Thymus (tissue), 11 donors: ENCODE results near the gene CASP2. TPM values are rescaled to one million over a fixed set of nuclear protein-coding genes. Genes with fewer than 3 reads are reported as not detected.
A peak's percentile ranks its signal among the peaks of the same experiment; 100 is the strongest.

ENCODE experiments used
- DNase-seq, 9 donors: peaks; one replicate each; pipeline ENCODE4 v3.0.0-alpha.2; 2013; ENCODE audit warnings: low spot score in 9 of 9, low read depth in 6 of 9, missing footprints in 1 of 9
- H3K27ac ChIP-seq, 2 donors: one replicate each; pipeline ENCODE4 v1.5.1; 2013; ENCODE audit warnings: control low read depth in 1 of 2, low read depth in 1 of 2, low read length in 1 of 2, mild to moderate bottlenecking in 1 of 2, moderate library complexity in 1 of 2
- H3K27me3 ChIP-seq, 2 donors: one replicate each; pipeline ENCODE4 v1.5.1; 2013; ENCODE audit warnings: low read length in 1 of 2; ENCODE audit not compliant: control insufficient read depth in 2 of 2, insufficient read depth in 1 of 2
- H3K36me3 ChIP-seq, 2 donors: one replicate each; pipeline ENCODE4 v1.5.1; 2013; ENCODE audit warnings: low read length in 1 of 2, mild to moderate bottlenecking in 1 of 2, moderate library complexity in 1 of 2; ENCODE audit not compliant: control insufficient read depth in 2 of 2, insufficient read depth in 2 of 2
- H3K4me1 ChIP-seq, 2 donors: one replicate each; pipeline ENCODE4 v1.5.1; 2013; ENCODE audit warnings: low read length in 2 of 2; ENCODE audit not compliant: control insufficient read depth in 2 of 2, insufficient read depth in 2 of 2
- H3K4me3 ChIP-seq, 2 donors: one replicate each; pipeline ENCODE4 v1.5.1; 2013; ENCODE audit warnings: low read length in 2 of 2, control low read depth in 1 of 2, mild to moderate bottlenecking in 1 of 2
- H3K9me3 ChIP-seq, 2 donors: one replicate each; pipeline ENCODE4 v1.5.1; 2013; ENCODE audit warnings: low read length in 1 of 2, mild to moderate bottlenecking in 1 of 2; ENCODE audit not compliant: control insufficient read depth in 2 of 2, insufficient read depth in 1 of 2
- WGBS: extraction: QIAGEN DNeasy Blood & Tissue Kit; methylation state at CpG from one replicate; pipeline ENCODE4 v1.1.7; 2013; 5-methylcytosine and 5-hydroxymethylcytosine counted together
- polyA plus RNA-seq: library from polyadenylated mRNA; stranded (reverse); fragments of 200-250 nt; gene quantifications from one replicate; pipeline ENCODE4 v1.2.3, GENCODE V29; 2013
- total RNA-seq: library from RNA; stranded (reverse); fragments of 120-200 nt; gene quantifications from one replicate; pipeline ENCODE4 v1.2.4, GENCODE V29; 2013
- donor health status: healthy.

Gene CASP2
- total and polyA plus RNA-seq, 2 donors: 17.5 to 18.6 TPM

DNA sequence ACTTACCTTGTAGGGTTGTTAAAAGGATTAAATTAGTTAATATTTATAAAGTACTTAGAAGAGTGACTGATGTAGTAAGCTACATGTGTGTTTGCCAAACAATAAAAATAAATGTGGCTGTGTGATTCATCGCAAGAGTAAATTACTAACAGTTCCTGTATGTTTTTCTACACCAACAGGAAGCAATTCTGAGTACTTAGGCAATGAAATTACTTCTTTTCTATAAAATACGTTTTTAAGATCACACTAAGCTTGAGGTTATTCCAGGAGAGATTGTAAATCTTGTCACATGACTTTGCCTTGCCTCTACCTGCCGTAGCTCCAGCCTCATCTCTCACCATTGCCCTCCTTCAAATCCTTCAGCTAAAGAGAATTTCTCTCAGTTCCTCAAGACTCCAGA, 43.0 kb upstream of the CASP2 start:
- 55% methylated on average over 3 of the region's 3 CpGs for WGBS
- H3K27ac ChIP-seq: no peak overlapping the region

DNA sequence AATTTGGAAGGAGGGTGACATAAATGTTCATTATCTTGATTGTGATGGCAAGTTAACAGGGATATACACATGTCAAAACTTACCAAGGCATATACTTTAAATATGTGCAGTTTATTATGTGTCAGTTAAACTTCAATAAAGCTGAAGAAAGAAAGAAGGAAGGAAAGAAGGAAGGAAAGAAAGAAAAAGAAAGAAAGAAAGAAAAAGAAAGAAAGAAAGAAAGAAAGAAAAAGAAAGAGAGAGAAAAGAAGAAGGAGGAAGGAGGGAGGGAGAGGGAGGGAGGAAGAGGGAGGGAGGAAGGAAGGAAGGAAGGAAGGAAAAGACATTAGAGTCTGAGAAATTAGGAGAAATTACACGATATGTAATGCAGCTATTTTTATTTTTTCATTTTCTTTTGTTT, 40.8 kb upstream of the CASP2 start:
- no peak overlapping the region for H3K4me3 ChIP-seq
- no peaks in the 10 kb centered on the region for H3K27me3 ChIP-seq
- peaks cover 9 to 16% of the 10 kb centered on the region in 2 donors for H3K4me1 ChIP-seq
- no peak for DNase-seq
- peaks cover 0 to 9% of the 10 kb centered on the region in 2 donors for H3K9me3 ChIP-seq
- no peaks in the 10 kb centered on the region for H3K36me3 ChIP-seq
- WGBS: 96% methylated on average over 1 of the region's 1 CpG
- H3K27ac ChIP-seq: no peak overlapping the region

More for the DNA sequence above, 43.0 kb upstream of the CASP2 start:
- H3K4me1 ChIP-seq: peaks cover 1 to 4% of the 10 kb centered on the region in 2 donors
- DNase-seq: no peak
- no peaks in the 10 kb centered on the region for H3K27me3 ChIP-seq
- H3K36me3 ChIP-seq: no peaks in the 10 kb centered on the region
- H3K9me3 ChIP-seq: peaks cover 0 to 9% of the 10 kb centered on the region in 2 donors
- no peak overlapping the region for H3K4me3 ChIP-seq

DNA sequence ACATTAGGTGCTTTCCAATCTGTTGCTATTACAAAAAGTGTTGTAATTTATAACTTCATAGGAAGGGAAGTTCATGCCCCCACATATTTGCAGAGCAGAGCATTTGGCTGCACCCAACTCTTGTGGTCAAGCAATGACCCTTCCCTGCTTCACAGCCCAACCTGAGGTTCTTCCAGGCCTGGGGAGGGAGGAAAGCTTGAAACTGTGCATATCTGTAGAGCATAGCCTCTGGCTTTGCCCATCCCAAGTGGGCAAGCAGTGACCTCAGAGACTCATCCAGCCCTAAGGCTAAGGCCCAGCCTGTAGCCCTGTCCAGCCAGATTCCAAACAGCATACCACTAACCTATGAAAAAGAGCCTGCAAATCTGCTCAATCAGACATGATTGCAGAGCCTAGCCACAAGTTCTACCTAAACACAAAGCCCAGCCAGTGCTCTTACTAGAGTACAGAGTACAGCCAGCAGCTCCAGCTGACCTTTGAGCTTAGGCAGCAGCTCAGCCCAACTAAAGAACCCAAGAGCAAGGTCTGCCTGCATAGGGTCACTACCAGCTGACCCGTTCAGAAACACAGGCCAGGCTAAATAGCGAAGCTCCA, 39.3 kb upstream of the CASP2 start:
- 96% methylated on average over 2 of the region's 2 CpGs for WGBS

DNA sequence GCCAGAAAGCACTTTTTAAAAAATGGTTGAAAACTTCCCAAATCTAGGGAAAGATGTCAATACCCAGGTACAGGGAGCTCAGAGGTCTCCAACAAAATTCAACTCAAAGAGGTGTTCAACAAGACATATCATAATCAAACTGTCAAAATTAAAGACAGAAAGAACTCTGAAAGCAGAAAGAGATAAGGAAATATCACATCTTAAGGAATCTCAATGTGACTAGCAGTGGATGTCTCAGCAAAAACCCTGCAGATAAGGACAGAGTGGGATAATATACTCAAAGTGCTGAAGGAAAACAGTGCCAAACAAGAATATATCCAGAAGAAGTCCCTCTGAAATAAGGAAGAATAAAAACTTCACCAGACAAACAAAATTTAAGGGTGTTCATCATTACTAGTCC, 38.0 kb upstream of the CASP2 start:
- H3K27me3 ChIP-seq: no peaks in the 10 kb centered on the region
- no peak for DNase-seq
- H3K4me3 ChIP-seq: no peak overlapping the region
- peaks cover 0 to 17% of the 10 kb centered on the region in 2 donors for H3K9me3 ChIP-seq
- H3K36me3 ChIP-seq: no peaks in the 10 kb centered on the region
- H3K27ac ChIP-seq: no peak overlapping the region
- H3K4me1 ChIP-seq: peaks cover 9 to 16% of the 10 kb centered on the region in 2 donors

More for the DNA sequence above, 39.3 kb upstream of the CASP2 start:
- Histone ChIP-seq H3K27me3 (no peaks in the 10 kb centered on the region), H3K4me3 (no peak overlapping the region), H3K4me1 (peaks cover 9 to 16% of the 10 kb centered on the region in 2 donors), H3K27ac (no peak overlapping the region), H3K36me3 (no peaks in the 10 kb centered on the region), H3K9me3 (peaks cover 0 to 17% of the 10 kb centered on the region in 2 donors)
- no peak for DNase-seq

DNA sequence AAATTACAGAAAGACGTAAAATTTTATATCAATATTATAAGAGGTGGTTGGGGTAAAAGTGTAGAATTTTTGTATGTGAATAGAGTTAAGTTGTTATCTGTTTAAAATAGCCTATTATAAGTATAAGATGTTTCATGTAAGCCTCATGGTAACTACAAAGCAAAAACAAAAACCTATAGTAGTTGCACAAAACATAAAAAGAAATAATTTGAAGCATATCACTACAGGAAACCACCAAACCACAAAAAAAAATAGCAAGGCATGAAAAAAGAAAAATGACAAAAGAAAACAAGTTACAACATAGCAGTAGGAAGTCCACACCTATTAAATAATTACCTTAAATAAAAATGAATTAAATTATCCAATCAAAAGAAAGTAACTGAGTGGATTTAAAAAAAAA, 37.3 kb upstream of the CASP2 start:
- Histone ChIP-seq H3K4me1 (peaks cover 9 to 16% of the 10 kb centered on the region in 2 donors), H3K4me3 (no peak overlapping the region), H3K36me3 (no peaks in the 10 kb centered on the region), H3K27ac (no peak overlapping the region), H3K27me3 (no peaks in the 10 kb centered on the region), H3K9me3 (peaks cover 0 to 17% of the 10 kb centered on the region in 2 donors)
- DNase-seq: peak in 8 of 9 donors; percentile 20 to 86 (median 48)
- 63% methylated on average over 1 of the region's 1 CpG for WGBS

DNA sequence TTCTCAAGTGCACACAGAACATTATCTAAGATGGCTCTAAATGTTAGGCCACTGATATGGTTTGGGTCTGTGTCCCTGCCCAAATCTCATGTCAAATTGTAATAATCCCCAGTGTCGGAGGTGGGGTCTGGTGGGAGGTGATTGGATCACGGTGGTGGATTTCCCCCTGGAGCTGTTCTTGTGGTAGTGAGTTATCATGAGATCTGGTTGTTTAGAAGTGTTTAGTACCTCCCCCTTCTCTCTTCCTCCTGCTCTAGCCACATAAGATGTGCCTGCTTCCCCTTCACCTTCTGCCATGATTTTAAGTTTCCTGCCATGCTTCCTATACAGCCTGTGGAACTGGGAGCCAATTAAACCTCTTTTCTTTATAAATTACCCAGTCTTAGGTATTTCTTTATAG, 36.1 kb upstream of the CASP2 start:
- peaks cover 9 to 16% of the 10 kb centered on the region in 2 donors for H3K4me1 ChIP-seq
- WGBS: 50% methylated on average over 2 of the region's 2 CpGs

DNA sequence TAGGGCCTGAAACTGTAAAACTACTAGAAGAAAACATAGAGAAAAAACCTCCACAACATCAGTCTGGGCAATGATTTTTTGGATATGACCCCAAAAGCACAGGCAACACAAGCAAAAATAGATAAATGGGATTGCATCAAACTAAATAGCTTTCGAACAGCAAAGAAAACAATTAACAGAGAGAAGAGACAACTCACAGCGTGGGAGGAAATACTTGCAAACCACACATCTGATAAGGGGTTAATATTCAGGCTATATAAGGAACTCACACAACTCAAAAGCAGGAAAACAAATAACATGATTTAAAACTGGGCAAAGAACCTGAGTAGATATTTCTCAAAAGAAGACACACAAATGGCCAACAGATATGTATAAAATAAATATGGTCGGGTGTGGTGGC, 32.6 kb upstream of the CASP2 start:
- H3K9me3 ChIP-seq: peaks cover 0 to 8% of the 10 kb centered on the region in 2 donors
- 41% methylated on average over 3 of the region's 3 CpGs for whole genome bisulfite sequencing
- H3K27me3 ChIP-seq: no peaks in the 10 kb centered on the region
- H3K27ac ChIP-seq: no peak overlapping the region
- H3K4me1 ChIP-seq: peaks cover 6 to 10% of the 10 kb centered on the region in 2 donors
- no peaks in the 10 kb centered on the region for H3K36me3 ChIP-seq
- no peak overlapping the region for H3K4me3 ChIP-seq
- DNase-seq: no peak

More for the DNA sequence above, 36.1 kb upstream of the CASP2 start:
- peak in 5 of 9 donors; percentile 13 to 58 (median 29) for DNase-seq
- no peak overlapping the region for H3K4me3 ChIP-seq
- peaks cover 0 to 17% of the 10 kb centered on the region in 2 donors for H3K9me3 ChIP-seq
- no peak overlapping the region for H3K27ac ChIP-seq
- no peaks in the 10 kb centered on the region for H3K36me3 ChIP-seq
- no peaks in the 10 kb centered on the region for H3K27me3 ChIP-seq

DNA sequence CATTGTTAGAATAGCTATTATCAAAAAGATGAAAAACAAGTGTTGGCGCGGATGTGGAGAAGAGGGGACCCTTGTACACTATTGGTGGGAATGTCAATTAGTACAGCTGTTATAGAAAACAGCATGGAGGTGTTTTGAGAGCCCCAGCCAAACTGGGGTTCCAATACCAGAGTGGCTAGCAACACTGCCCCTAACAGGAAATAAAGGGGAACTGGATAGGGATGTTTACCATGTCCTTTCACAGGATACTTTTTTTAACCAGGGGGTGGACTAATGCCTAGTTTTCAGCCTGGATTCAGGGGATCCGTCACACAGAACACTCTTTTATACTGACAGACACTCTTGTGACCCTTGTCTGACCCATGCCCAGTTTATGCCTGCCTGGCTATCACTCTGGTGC, 31.8 kb upstream of the CASP2 start:
- H3K4me1 ChIP-seq: peaks cover 5 to 9% of the 10 kb centered on the region in 2 donors
- WGBS: 98% methylated on average over 3 of the region's 3 CpGs
- no peak overlapping the region for H3K4me3 ChIP-seq
- H3K9me3 ChIP-seq: peaks cover 0 to 8% of the 10 kb centered on the region in 2 donors
- DNase-seq: no peak
- no peaks in the 10 kb centered on the region for H3K36me3 ChIP-seq
- H3K27me3 ChIP-seq: no peaks in the 10 kb centered on the region
- peak overlapping the region in 1 of 2 donors; percentile 18 for H3K27ac ChIP-seq

DNA sequence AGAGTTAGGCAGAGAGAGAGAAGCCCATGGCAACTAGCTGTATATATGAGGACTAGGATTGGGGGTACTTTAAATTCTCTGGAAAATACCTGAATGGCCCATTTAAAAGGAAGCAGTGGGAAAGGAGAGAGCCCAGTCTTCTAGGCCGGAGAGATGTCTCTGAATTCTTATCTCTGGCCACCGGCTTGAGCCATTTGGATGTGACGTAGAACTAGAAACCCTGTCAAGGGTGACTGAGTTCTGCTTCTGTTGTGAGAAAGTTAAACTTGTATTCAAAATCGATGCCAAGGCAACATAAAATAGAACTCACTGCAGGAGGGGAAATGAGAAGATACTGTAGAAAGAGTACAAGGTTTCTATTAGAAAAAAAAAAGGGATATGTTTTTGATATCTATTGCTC, 31.2 kb upstream of the CASP2 start:
- WGBS: 93% methylated on average over 4 of the region's 4 CpGs
- peaks cover under 1 to 3% of the 10 kb centered on the region in 2 donors for H3K4me1 ChIP-seq
- no peak overlapping the region for H3K27ac ChIP-seq

More for the DNA sequence above, 31.2 kb upstream of the CASP2 start:
- DNase-seq: no peak
- H3K36me3 ChIP-seq: no peaks in the 10 kb centered on the region
- peaks cover 0 to 8% of the 10 kb centered on the region in 2 donors for H3K9me3 ChIP-seq
- no peaks in the 10 kb centered on the region for H3K27me3 ChIP-seq
- no peak overlapping the region for H3K4me3 ChIP-seq
